Tibial nerve (tissue), 3 donors: Measurements from ENCODE around the gene OGA.

ENCODE experiments used
- CTCF ChIP-seq, 5 experiments: fragments of 200-600 bp in 3 of 5; fragments of 450-650 bp in 2 of 5; sonication (generic) in 3 of 5; IDR thresholded peaks; one replicate each; pipeline ENCODE4 v1.5.1; 2016 to 2019; ENCODE audit warnings: antibody characterized with exemption in 5 of 5, mild to moderate bottlenecking in 3 of 5, moderate library complexity in 2 of 5
- POLR2A ChIP-seq, 2 donors: fragments of 450-650 bp; IDR thresholded peaks; one replicate each; pipeline ENCODE4 v1.6.1; 2017; ENCODE audit warnings: antibody characterized with exemption in 2 of 2, mild to moderate bottlenecking in 2 of 2, moderate library complexity in 2 of 2

- TF ChIP-seq CTCF (IDR thresholded peaks at IDR 0.05) (no peak), POLR2A (IDR thresholded peaks at IDR 0.05) (no peak)
These were observed 30.2 kb upstream of the OGA start for GRCh38 chr10:101848408-101848807.
